NCI-H774 (cell line): ENCODE measurements around the gene C2orf81.
"Not testable (repeated sequence)": the region's sequence is repeated elsewhere in the genome, so short reads cannot be mapped to it uniquely, and the experiment has no call there.

Source experiments
- DNase-seq: peaks from one replicate; lab custom pipeline; 2025; lab: John Stamatoyannopoulos, UW

The C2orf81 gene

DNA sequence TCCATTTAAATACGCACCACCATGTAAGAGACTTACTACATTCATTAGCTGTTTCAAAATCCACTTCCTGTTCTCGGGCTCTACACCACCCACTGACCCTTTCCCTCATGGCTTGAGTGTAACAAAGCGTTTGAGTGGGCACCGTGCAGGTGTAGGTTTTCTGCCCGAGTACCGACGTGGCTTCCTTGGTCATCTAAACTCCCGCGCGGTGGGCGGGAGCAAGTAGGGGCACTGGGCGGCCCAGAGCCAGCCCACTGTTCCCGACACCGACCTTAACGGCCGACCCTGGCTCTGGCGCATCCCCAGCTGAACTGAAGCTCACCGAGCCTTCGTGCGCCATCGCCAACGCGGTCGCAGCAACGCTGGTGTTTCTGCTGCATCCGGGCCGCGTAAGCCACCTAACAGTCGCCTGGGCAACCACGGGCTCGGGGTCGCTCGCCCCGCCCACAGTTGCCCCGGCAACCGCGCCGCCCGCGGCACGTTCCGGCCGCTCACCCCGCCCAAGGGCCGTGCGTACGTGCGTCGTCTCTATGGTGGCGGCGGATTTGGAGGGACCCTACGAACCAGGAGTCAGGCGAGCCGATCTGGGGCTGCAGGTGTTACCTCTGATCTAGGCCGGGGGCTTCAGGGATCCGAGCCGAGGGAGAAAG lies at the start of gene C2orf81, which contains the start of gene WDR54:
C2orf81 (minus strand) TSS at position 399 of the 650 bp plus-strand sequence; CDS start at position 340, 59 bp downstream.
WDR54 (plus strand) TSS at position 510 of the 650 bp plus-strand sequence. CDS start 424 bp downstream, outside the sequence.
- DNase-seq = peak; percentile 90

DNA sequence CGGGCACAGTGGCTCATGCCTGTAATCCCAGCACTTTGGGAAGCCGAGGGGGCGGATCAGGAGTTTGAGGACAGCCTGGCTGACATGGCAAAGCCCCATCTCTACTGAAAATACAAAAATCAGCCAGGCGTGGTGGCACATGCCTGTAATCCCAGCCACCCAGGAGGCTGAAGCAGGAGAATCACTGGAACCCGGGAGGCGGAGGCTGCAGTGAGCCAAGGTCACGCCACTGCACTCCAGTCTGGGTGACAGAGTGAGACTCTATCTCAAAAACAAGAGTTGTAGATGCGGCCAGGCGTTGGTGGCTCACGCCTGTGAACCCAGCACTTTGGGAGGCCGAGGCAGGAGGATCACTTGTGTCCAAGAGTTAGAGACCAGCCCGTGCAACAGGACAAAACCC lies 49.3 kb upstream of the C2orf81 start:
- not testable (repeated sequence) for DNase-seq

DNA sequence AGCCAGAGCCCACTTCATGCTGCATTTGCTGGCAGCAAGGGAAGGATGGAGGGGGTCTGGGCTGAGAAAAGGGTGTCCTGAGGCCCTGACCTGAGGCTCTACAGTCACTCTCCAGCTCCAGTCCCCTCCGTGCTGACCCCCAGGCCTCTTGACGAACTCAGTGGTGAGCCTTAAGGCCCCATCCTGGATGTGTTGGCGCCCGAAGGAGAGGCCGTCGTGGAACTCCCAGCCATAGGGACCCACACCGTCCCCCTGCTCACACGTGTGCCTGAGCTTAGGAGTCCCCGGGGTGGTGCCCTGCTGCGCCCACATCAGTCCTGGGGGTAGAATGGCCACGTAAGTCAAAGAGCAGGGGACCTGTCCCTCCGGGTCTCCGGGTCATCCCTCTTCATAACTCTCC lies 43.0 kb upstream of the C2orf81 start:
- no peak for DNase-seq

DNA sequence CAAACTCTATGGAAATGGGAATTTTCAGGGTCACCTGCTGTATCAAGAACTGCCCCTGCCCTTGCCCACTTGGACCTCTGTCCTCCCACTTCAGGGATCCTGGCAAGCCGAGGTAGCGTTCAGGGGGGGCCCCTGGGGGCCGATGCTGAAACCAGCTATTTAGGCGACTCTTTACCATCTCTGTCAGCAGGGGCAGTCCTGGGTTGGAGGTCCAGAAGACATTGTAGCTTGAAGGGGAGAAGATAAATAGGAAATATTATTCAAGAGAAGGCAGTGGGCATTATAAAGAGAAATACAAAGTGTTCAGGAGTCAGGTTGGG lies 41.3 kb upstream of the C2orf81 start:
- DNase-seq = no peak

DNA sequence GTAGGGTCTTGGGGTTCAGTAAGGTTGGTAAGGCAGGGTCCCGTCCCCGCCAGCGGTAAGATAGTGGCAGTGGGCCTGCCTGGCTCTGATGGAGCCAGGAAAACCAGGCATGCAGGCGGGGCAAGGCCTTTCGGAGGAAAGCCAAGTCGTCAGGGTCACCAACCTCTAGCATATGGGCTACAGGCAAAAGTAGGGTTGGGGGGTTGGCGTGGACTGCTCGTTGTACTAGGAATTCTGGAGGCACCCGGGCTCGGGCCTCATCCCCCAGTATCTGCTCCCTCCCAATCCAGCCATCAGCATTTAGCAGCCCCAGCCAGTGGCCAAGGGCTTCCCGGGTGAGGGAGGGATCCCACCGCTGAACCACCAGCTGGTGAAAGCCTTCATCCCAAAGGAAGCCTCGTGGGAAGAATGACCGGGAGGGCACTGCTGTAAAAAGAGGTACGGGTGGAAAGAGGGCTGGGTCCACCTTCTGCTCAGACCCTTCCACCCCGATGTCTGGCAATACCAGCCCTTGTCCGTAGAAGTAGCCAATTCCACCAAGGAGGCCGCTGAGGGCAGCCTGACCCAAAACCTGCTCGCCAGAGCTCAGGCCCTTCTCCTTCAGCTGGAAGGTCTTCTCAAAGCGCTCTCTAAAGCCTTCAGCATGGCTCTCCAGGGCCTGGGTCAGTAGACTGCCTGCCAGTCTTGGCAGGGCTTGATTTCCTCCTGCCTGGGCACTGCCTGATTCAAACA lies 40.8 kb upstream of the C2orf81 start:
- DNase-seq = no peak

DNA sequence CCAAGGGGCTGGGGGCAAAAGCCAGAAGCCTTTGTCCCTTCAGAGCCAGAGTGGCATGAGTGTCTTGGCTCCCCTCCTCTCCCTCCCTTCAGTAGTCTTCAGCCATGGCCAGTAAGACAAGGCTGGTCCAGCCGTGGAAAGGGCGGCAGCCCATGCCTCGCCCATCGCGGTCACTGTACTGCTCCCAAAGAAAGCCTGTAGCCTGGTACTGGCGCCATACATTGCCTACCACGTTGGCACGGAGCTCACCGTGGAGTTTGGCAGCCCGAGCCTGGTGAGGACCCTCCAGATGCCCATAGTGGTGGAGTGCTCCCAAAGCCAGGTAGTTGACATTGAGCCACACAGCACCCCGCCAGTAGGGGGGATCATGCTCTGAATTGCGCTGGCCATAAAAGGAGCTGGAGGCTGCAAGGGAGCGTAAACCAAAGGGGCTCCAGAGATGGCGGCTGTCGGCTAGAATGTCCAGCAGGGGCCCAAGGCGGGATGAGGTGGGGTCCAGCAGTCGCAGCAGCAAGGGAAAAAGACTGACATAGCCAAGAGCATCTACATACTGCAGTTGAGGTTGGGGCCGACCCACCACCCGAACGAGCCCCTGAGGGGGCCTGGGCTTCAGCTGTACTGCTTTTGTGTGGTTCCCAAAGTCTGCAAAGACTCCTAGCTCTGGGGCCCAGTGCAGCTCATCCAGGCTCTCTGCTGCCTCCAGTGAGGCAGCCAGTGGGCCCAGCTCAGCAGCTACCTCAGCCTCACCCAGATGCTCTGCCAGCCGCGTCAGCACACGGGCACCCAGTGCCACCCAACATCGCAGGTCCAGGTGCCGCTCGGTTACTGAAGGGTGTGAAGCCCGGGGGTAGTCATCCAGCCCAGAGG lies 40.0 kb upstream of the C2orf81 start:
- no peak for DNase-seq

DNA sequence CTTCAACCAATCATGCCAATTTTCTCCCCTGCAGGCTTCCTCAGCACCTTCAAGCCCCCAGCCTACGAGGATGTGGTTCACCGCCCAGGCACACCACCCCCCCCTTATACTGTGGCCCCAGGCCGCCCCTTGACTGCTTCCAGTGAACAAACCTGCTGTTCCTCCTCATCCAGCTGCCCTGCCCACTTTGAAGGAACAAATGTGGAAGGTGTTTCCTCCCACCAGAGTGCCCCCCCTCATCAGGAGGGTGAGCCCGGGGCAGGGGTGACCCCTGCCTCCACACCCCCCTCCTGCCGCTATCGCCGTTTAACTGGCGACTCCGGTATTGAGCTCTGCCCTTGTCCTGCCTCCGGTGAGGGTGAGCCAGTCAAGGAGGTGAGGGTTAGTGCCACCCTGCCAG lies 38.8 kb upstream of the C2orf81 start:
- DNase-seq = not testable (repeated sequence)

DNA sequence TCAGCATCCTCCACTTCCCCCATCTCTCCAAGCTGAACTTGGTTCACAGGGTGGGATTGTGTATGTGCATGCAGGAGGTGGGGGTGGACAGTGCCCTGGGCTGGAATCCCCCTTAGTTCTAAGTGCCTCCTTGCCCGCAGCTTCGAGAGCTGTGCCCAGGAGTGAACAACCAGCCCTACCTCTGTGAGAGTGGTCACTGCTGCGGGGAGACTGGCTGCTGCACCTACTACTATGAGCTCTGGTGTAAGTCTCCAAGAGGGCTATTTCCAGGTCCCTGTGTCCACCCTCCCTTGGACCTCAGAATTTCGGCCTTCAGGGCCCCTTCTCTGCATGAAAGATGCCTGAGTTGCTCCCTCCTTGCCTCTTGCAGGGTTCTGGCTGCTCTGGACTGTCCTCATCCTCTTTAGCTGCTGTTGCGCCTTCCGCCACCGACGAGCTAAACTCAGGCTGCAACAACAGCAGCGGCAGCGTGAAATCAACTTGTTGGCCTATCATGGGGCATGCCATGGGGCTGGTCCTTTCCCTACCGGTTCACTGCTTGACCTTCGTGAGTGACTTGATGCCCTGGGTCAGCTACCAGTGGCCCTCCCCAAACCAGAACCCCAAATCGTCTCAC lies 38.2 kb upstream of the C2orf81 start:
- DNase-seq = not testable (repeated sequence)

DNA sequence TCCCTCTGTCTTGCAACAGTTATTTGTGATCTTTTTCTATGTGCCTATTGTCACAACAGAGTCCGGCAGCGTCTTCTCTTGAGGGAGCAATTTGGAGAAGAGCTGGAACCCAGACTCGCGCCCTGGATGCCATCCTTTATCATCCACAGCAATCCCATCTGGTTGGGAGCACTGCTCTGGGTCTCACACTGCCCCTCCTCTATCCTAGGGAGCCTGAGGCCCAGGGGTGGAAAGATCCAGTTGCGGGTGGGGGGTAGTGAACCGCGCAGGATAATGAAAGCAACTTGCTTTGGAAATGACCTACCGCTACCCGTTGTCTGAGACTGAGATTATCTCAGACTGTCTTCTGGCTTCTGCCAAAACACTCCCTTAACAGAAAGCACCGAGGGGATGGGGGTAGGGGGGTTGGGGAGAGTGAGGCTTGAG lies 37.5 kb upstream of the C2orf81 start:
- no peak for DNase-seq

DNA sequence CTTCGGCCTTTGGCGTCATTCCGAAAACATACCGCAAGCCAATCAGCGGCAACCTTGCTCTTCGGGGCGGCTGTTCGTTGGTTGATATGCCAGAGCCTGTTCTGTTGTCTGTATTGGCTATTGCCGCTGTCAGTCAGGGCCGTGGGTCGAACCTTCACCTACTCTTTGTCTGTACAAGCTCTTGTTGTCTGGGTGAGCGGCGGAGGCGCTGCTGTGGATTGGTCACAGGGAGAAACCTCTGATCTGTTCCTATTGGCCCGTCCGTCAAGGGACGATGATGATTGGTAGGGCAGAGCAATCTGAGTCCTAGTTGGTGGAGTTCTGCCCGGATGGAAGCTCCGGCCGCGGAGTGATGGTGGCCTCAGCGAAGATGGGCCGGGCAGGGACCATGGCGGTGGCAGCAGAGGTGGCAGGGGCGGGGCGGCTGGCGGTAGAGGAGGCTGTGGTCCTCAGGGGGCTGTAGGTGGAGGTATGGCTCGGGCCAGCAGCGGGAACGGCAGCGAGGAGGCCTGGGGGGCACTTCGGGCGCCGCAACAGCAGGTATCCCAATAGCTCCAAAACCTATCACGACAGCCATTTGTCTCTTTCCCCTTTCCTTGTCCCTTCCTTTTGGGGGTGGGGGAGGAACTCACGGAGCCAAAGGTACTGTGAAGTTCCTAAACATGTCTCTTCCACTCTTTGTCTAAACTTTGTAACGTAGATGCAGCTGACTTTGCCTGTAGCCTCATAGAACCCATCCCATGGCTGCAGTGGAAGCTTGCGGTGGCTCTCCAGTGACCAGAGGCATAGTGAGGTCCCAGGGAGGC lies 36.9 kb upstream of the C2orf81 start, which contains the start of gene WBP1:
WBP1 (plus strand) TSS at position 307 of the 806 bp plus-strand sequence; CDS start at position 472, 165 bp downstream.
- peak; percentile 99 for DNase-seq

DNA sequence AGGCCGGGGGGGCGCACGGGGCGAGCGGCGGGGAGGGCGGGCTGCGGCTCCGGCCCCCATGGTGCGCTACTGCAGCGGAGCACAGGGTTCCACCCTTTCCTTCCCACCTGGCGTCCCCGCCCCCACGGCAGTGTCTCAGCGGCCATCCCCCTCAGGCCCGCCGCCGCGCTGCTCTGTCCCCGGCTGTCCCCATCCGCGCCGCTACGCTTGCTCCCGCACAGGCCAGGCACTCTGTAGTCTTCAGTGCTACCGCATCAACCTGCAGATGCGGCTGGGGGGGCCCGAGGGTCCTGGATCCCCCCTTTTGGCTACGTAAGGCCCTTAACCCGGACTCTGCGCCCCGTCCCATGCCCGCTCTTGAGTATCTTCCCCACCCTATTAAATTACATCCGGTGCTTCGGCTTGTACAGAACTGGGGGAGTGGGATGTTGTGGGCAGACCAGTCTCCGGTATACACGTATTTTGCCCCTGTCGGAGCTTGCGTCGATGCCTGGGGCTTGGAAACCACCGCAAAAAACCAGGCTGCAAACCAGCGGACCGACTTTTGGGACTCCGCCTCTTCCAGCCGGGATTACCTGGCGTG lies 36.2 kb upstream of the C2orf81 start:
- DNase-seq = peak; percentile 66

DNA sequence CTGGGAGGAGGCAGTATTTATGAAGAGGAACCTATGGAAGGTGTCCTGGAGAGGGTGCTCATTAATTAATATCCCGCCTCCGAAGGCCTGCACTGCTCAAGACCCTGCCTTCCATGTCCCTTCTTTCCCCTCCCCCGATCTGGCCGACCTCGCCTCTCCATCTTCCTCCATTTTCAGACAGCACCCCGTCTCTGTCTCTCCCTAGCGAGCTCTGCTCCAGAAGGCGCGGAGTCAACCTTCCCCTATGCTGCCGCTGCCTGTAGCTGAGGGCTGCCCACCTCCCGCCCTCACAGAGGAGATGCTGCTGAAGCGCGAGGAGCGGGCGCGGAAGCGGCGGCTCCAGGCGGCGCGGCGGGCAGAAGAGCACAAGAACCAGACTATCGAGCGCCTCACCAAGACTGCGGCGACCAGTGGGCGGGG lies 35.7 kb upstream of the C2orf81 start:
- DNase-seq = no peak

DNA sequence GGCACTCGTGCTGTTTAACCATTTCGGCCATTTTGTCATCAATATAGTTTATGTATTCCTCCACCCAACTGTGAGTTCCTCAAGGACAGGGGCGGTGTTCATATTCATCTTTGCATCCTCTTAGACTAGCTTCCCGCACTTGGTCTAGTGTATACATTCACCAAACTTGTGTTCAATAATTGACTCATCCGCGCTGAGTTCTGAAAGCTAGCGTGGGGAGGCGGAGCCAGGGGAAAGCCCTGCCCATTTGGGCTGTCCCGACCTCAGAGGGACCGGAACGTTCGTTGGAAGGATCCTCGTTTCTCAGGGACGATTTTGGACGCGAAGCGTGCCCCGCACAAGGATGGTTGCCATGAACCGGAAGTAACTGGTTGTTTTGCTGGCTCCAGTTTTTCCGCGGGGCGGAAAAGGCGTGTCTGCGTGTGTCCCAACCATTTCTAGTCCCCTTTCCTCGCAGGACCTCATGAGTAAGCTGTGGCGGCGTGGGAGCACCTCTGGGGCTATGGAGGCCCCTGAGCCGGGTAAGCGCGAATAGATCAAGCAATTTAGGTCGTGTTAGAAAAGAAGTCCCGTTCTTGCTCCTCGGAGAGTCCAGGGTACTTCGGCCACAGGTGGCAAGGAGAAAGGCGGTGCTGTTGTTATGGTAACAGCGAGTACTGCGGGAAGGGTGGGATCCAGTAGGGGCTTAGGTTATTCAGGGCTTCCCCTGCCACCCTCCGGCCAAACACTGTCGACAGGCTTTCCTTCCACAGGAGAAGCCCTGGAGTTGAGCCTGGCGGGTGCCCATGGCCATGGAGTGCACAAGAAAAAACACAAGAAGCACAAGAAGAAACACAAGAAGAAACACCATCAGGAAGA lies 33.5 kb upstream of the C2orf81 start, which contains the start of gene INO80B:
INO80B (plus strand) TSS at position 434 of the 858 bp plus-strand sequence; CDS start at position 464, 30 bp downstream.
- peak; percentile 94 for DNase-seq

DNA sequence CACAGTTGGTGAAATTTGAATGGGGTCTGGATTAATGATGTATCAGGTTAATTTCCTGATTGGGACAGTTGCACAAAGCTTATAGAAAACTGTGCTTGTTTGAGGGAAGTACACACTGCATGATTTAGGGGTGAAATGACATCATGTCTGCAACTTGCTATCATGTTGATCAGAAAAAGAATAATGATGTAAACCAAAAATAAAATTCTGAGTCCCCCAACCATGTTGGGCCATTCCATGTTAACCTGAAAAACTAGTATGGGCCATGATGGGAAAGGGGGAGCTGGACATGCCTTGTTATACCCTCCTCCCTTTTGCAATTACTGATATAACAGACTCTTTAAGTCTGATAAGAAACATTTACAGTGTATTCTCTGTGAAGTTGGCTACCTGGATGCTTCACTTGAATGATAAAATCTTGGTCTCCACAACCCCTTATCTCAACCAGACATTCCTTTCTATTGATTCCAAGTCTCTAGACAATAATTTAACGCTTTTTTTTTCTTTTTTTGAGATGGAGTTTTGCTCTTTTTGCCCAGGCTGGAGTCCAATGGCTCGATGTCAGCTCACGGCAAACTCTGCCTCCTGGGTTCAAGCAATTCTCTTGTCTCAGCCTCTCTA lies 29.3 kb upstream of the C2orf81 start:
- DNase-seq = no peak

DNA sequence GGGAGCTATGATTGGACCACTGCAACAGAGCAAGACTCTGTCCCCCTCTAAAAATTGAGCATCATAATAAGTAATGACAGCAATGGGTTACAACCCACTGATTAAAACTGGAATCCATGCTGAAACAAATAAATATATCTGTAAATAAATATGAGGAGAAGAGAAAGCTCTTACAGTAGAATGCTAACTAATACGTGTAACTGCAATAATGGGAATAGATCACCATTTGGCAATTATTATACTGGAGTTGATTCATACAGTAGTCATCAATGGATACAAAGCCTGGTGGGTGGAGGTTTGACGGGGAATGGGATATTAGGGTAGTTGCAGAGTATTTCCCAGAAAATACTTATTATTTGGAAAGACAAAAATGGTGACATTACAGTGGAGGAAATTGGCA lies 27.4 kb upstream of the C2orf81 start:
- no peak for DNase-seq

DNA sequence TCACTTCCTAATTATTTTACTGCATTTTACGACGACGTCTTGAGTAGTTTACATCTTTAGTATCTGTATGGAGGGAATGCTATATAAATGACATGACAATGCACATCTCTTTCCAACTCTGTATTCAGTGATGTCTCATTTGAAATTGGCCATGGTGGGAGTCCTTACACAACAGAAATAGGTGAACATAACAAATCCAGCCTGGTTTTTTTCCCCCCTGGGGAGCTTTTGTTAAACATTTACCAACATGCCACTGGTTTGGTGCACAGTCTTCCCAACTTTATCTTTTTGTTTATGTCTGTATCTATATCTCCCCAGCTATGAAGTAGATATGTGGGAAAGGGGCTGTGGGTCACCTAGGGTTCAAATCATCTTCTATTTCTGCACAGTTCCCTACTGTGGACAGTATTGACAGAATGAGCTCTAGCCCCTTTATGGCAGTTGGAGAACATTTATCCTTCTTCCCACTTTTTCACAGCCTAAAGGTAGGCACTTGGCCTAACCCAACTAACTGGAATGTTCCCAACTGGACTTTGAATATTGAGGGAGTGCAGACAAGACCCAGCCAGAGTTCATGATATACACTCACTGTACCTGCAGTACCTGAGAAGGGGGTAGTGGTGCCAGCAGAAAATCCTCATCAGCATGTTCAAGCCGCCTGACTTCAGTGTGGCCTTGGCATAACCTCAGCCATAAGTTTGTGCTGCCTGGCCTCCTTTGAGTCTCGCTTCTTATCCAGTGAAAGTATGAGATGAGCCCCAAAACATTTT lies 26.0 kb upstream of the C2orf81 start:
- no peak for DNase-seq

DNA sequence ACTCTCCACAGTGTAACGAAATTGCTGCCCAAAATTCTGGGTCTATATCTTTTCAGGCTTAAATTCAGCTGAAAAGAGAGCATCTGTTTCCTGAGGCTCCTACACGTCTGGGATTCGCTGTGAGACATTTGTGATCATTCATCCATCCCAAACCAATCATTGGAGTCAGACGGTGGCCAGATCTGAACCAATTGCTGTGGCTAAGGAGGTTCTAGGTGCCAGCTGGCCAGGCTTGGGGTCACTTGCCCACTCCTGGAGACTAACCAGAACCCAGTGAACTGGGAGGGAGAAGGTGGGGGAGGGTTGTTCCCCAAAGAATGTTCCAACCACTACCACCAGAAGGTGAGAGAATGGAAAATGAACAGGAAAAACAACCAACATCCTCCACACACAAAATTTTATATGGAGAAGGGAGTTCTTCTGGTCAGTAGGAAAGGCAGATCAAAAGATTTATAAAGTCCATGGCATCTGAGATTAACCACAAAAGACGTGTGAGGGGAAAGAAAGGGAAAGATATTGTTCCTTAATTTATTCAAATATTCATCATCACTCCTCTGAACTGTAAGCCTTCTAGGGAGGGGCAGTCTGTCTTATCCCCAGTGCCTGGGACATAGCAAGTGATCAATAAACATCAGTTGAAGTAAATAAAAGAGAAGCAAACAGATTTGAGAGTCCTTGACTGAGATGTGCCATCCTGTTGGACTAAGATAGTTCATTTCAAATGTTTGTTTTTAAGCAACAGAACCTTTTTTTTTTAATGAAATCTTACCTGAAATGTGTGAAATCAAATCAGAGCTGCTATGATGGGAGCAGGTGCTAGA lies 23.3 kb upstream of the C2orf81 start:
- DNase-seq = no peak
